Activated CD4-positive, alpha-beta T cell treated with anti-CD3 and anti-CD28 coated beads for 36 hours (primary cell): ENCODE measurements around the gene KLK6. TPM values are rescaled to one million over a fixed set of nuclear protein-coding genes. Genes with fewer than 3 reads are reported as not detected.

Source experiments
- total RNA-seq, 2 experiments: library from RNA; stranded (reverse); gene quantifications; one replicate each; pipeline ENCODE4 v1.2.3, GENCODE V29; 2021

The KLK6 gene
- total RNA-seq, 2 experiments from 2014 or later = not detected

Other genes with a start within 250 kb of the KLK6 start
- not detected for gene SHANK1, start 249.8 kb downstream of the KLK6 start, total RNA-seq
- gene CLEC11A, start 246.2 kb downstream of the KLK6 start, total RNA-seq = 1 to 10 TPM in 1 of 2 experiments, under 1 TPM in 1; 0.64 to 1.0 TPM
- gene GPR32, start 199.1 kb downstream of the KLK6 start, total RNA-seq = not detected
- gene ACP4, start 179.2 kb downstream of the KLK6 start, total RNA-seq = not detected
- gene KLK1, start 145.8 kb downstream of the KLK6 start, total RNA-seq = 1 to 10 TPM; 2.4 to 2.6 TPM
- gene KLK15, start 136.0 kb downstream of the KLK6 start, total RNA-seq = not detected
- not detected for gene KLK3, start 114.7 kb downstream of the KLK6 start, total RNA-seq
- not detected for gene KLK2, start 96.2 kb downstream of the KLK6 start, total RNA-seq
- gene KLK4, start 58.2 kb downstream of the KLK6 start, total RNA-seq = not detected
- gene KLK5, start 16.6 kb downstream of the KLK6 start, total RNA-seq = not detected
- not detected for gene KLK7, start 14.3 kb upstream of the KLK6 start, total RNA-seq
- gene KLK8, start 32.0 kb upstream of the KLK6 start, total RNA-seq = not detected
- gene KLK10, start 50.1 kb upstream of the KLK6 start, total RNA-seq = not detected
- not detected for gene KLK11, start 57.0 kb upstream of the KLK6 start, total RNA-seq
- not detected for gene KLK12, start 65.4 kb upstream of the KLK6 start, total RNA-seq
- gene KLK13, start 95.5 kb upstream of the KLK6 start, total RNA-seq = not detected
- gene KLK14, start 113.3 kb upstream of the KLK6 start, total RNA-seq = 1 to 10 TPM in 1 of 2 experiments, under 1 TPM in 1; 0.69 to 1.1 TPM
- 1 to 10 TPM; 7.2 to 9.1 TPM for gene CTU1, start 138.8 kb upstream of the KLK6 start, total RNA-seq
- under 1 TPM; 0.37 to 0.49 TPM for gene SIGLEC9, start 155.3 kb upstream of the KLK6 start, total RNA-seq
- gene SIGLEC7, start 172.7 kb upstream of the KLK6 start, total RNA-seq = not detected